Left cardiac atrium (tissue), 4 donors: ENCODE measurements around the gene PPP4R4. TPM values are rescaled to one million over a fixed set of nuclear protein-coding genes. Genes with fewer than 3 reads are reported as not detected.

Source experiments
- ATAC-seq, 2 donors: fragments of 200-7000 bp; cut with Tn5 transposase; one replicate each; pipeline ENCODE4 v1.9.1; 2020; ENCODE audit warnings: mild to moderate bottlenecking in 2 of 2, moderate library complexity in 2 of 2
- DNase-seq: peaks from one replicate; pipeline ENCODE4 v3.0.0-alpha.2; 2020
- intact Hi-C, 2 donors: fragments of 100-400 bp; cut with DNase I; formaldehyde crosslinking; loops; one replicate each; pipeline versions ENCODE4 v1.14.1 to v1.15.1; 2022 to 2023
- total RNA-seq, 2 donors: library from RNA; stranded (reverse); fragmentation: NEBNext Ultra II Directional; extraction: Animal tissue kit (Norgen Biotek cat#: 25700); gene quantifications; one replicate each; pipeline ENCODE4 v1.2.1, GENCODE V29; 2021
- donor health status: DM: no; HTN: yes; CAD: no.
- donor health status: DM: no; HTN: yes; CAD: no; lungs with severe emphysema.
- donor health status: DM: yes; HTN: yes; CAD: no.
- donor health status: Dilated cardiomyopathy.

The PPP4R4 gene
- total RNA-seq, 2 donors from 2014 or later, result 0.18 to 0.29 TPM

GRCh38 chr14:94321421-94322271, 147.5 kb downstream of the PPP4R4 start:
- intact Hi-C loops, result no loop called here
- DNase-seq (no peak), ATAC-seq (no peak)

GRCh38 chr14:94322648-94323570, 148.8 kb downstream of the PPP4R4 start, which contains the start of gene SERPINA6:
Gene SERPINA6, minus strand, starts transcription at chr14:94323336. Its CDS starts 8,688 bp downstream, at chr14:94314648.
- intact Hi-C loops, result no loop called here
- ATAC-seq (peak in 1 of 2 donors; percentile 73), DNase-seq (peak; percentile 26)

- DNase-seq, result no peak
- intact Hi-C loops, result no loop called here
- ATAC-seq, result no peak
These were observed 154.1 kb downstream of the PPP4R4 start for GRCh38 chr14:94328196-94328595.

Other genes starting within 250 kb of the PPP4R4 start
- gene FAM181A, start 247.0 kb upstream of the PPP4R4 start, total RNA-seq, result not detected
- 100 to 1,000 TPM; 102 to 105 TPM for gene ASB2, start 197.8 kb upstream of the PPP4R4 start, total RNA-seq
- not detected for gene CCDC197, start 177.0 kb upstream of the PPP4R4 start, total RNA-seq
- gene OTUB2, start 148.0 kb upstream of the PPP4R4 start, total RNA-seq, result under 1 TPM; 0.24 to 0.56 TPM
- gene DDX24, start 93.1 kb upstream of the PPP4R4 start, total RNA-seq, result 100 to 1,000 TPM; 166 to 253 TPM
- gene IFI27L1, start 93.0 kb upstream of the PPP4R4 start, total RNA-seq, result 10 to 100 TPM; 10.5 to 13.8 TPM
- 100 to 1,000 TPM; 138 to 441 TPM for gene IFI27, start 63.6 kb upstream of the PPP4R4 start, total RNA-seq
- 10 to 100 TPM; 58.7 to 63.3 TPM for gene IFI27L2, start 44.7 kb upstream of the PPP4R4 start, total RNA-seq
- not detected for gene SERPINA10, start 118.9 kb downstream of the PPP4R4 start, total RNA-seq
- gene SERPINA6, start 149.0 kb downstream of the PPP4R4 start, total RNA-seq, result not detected
- gene SERPINA2, start 192.4 kb downstream of the PPP4R4 start, total RNA-seq, result not detected
- 10 to 100 TPM in 1 of 2 donors, 1 to 10 TPM in 1; 7.1 to 18.2 TPM for gene SERPINA1, start 214.3 kb downstream of the PPP4R4 start, total RNA-seq